Left cardiac atrium (tissue), 4 donors: ENCODE data around the gene GOLGA8J. TPM values are rescaled to one million over a fixed set of nuclear protein-coding genes. Genes with fewer than 3 reads are reported as not detected.
"Not testable (repeated sequence)": the region's sequence is repeated elsewhere in the genome, so short reads cannot be mapped to it uniquely, and the experiment has no call there.

Source experiments
- ATAC-seq, 2 donors: fragments of 200-7000 bp; cut with Tn5 transposase; one replicate each; pipeline ENCODE4 v1.9.1; 2020; ENCODE audit warnings: mild to moderate bottlenecking in 2 of 2, moderate library complexity in 2 of 2
- DNase-seq: peaks from one replicate; pipeline ENCODE4 v3.0.0-alpha.2; 2020
- intact Hi-C, 2 donors: fragments of 100-400 bp; cut with DNase I; formaldehyde crosslinking; loops; one replicate each; pipeline versions ENCODE4 v1.14.1 to v1.15.1; 2022 to 2023
- total RNA-seq, 2 donors: library from RNA; stranded (reverse); fragmentation: NEBNext Ultra II Directional; extraction: Animal tissue kit (Norgen Biotek cat#: 25700); gene quantifications; one replicate each; pipeline ENCODE4 v1.2.1, GENCODE V29; 2021
- donor health status: DM: no; HTN: yes; CAD: no.
- donor health status: DM: no; HTN: yes; CAD: no; lungs with severe emphysema.
- donor health status: DM: yes; HTN: yes; CAD: no.
- donor health status: Dilated cardiomyopathy.

GOLGA8J gene
- total RNA-seq, 2 donors from 2014 or later = 0.15 TPM; not detected in 1

- DNase-seq (no peak), ATAC-seq (peak; percentile 67 to 76)
- intact Hi-C loops = no loop called here
These were observed 17.5 kb upstream of the GOLGA8J start for GRCh38 chr15:30065025-30065801.

- no peak for ATAC-seq
- intact Hi-C loops = no loop called here
These were observed 14.4 kb upstream of the GOLGA8J start for GRCh38 chr15:30068326-30068725.

GRCh38 chr15:30072630-30073029 lies 10.1 kb upstream of the GOLGA8J start:
- ATAC-seq (no peak), DNase-seq (no peak)
- intact Hi-C loops = no loop called here

More at GRCh38 chr15:30068326-30068725, 14.4 kb upstream of the GOLGA8J start:
- DNase-seq = no peak

- ATAC-seq = no peak
- intact Hi-C loops = no loop called here
- no peak for DNase-seq
These were observed 8.8 kb upstream of the GOLGA8J start for GRCh38 chr15:30073915-30074314.

- DNase-seq, ATAC-seq, intact Hi-C loops: not testable (repeated sequence)
These were observed 1.9 kb upstream of the GOLGA8J start for GRCh38 chr15:30080816-30081215.

GRCh38 chr15:30097827-30098226 lies 15.1 kb downstream of the GOLGA8J start:
- ATAC-seq, intact Hi-C loops: not testable (repeated sequence)

GRCh38 chr15:30102890-30103289 lies 20.1 kb downstream of the GOLGA8J start:
- DNase-seq, ATAC-seq, intact Hi-C loops: not testable (repeated sequence)

More at GRCh38 chr15:30097827-30098226, 15.1 kb downstream of the GOLGA8J start:
- not testable (repeated sequence) for DNase-seq

- DNase-seq, intact Hi-C loops: not testable (repeated sequence)
- ATAC-seq = peak; percentile 79 to 92
These were observed 21.3 kb downstream of the GOLGA8J start for GRCh38 chr15:30103941-30104507.

GRCh38 chr15:30110591-30110990 lies 27.8 kb downstream of the GOLGA8J start:
- DNase-seq, intact Hi-C loops: not testable (repeated sequence)
- peak in 1 of 2 donors; percentile 62 for ATAC-seq

- intact Hi-C loops, DNase-seq, ATAC-seq: not testable (repeated sequence)
These were observed 47.3 kb downstream of the GOLGA8J start for GRCh38 chr15:30130066-30130465.

GRCh38 chr15:30134751-30135150 lies 52.0 kb downstream of the GOLGA8J start, which contains the start of gene GOLGA8T:
Gene GOLGA8T, plus strand, starts transcription at chr15:30135051. Its CDS starts 98 bp downstream, at chr15:30135149.
- intact Hi-C loops, DNase-seq, ATAC-seq: not testable (repeated sequence)

Other genes starting within 250 kb of the GOLGA8J start
- 1 to 10 TPM; 1.1 to 1.4 TPM for gene GOLGA8T, start 52.1 kb downstream of the GOLGA8J start, total RNA-seq